GM19467 (cell line): ENCODE results near the gene CCDC92B.

ENCODE experiments used
- ATAC-seq: cut with Tn5 transposase; IDR thresholded peaks from one replicate; pipeline ENCODE4 v1.9.1; 2021; ENCODE audit warnings: mild to moderate bottlenecking, moderate library complexity; ENCODE audit not compliant: unreplicated experiment

Gene CCDC92B

DNA sequence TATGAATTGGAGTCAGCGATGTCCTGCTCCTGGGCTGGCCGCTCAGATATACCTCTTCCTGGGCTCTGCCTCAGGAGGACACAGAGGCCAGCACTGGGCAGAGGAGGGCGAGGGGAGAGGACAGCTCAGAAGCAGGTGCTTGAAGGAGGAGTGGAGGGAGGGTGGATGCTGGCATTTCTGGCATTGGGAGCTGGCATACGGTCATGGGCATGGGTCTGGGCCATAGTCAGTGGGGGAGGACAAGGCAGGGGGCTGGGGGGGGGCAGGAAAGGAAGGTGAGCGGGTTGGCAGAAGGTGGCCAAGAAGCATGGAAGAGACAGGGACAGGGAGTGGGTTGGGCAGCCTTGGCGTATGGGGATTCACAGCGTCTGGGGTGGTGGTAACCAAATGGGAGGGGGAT is 30.1 kb upstream of the CCDC92B start:
- no peak for ATAC-seq

DNA sequence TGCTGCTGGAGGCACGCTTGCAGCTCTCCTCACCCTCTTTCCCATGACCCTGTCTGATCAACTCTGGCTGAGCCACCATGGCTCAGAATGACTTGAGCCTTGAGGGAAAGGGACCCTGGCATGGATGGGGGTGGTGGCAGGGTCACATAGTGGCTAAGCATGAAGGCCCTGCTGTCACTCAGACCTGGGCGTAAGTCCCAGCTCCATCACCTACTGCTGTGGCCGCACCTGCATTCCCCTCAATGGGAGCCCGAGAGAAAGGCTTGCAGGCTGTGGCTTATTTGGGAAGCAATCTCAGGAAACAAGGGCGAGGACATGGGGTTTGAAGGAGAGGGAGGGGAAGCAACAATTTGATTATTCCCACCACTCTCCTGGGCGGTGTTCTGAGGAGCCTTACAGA is 29.0 kb upstream of the CCDC92B start:
- ATAC-seq, result no peak

DNA sequence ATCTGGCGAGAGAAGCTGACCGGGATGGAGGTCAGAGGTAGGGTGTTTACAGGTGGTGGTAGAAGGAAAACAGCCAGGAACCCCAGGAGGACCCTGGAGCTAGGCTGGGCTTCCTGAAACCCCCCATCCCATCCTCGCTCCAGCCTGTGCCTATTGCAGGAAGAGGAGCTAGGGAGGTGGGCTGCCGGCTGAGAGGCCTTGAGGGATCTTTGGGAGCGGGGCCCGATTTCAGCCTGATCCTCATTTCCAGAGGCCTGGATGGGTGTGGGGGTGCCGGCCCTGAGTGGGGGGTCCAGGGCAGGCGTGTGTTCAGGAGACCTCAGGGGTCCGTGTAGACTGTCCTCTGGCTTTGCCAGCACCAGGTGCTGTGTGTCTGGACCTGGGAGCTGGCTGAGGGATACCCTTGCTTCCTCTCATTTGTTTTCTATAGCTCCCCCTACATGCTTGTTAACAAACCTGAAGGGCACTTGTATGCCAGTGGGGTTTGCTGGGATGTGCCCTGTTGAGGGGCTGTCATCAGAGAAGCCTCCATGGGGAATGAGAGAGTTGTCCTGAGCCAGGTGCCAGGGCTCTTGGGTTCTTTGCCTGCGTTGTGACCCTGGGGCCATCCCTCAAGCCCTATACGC is 27.9 kb upstream of the CCDC92B start:
- ATAC-seq, result no peak

DNA sequence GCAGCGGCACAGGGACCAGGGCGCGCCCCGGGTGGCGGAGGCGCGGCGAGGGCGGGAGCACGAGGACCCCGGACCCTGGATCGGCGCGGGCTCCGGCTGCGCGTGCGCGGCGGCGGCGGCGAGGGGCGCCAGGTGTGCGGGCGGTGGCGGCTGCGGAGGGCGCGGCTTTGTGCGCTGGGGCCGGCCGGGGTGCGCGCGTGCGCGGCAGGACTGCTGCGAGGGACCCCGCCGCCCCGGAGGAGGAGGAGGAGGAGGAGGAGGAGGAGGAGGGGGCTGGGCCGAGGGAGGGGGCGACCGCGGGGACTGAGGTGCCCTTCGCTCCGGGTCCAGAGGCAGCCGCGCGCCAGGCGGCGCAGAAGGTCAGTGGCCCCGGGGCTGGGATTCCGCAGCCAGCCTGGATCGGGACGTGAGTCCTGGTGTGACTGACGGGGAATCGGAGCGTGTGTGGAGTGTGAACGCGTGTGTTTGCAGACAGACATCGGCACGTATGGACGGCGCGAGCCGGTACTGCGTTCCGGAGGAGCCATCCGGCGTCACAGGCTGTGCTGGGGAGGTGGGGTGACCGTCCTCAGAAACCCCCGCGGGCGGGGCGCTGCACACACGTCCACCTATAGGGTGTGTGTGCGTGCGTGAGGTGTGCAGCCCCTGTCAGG is 27.3 kb upstream of the CCDC92B start:
- no peak for ATAC-seq

DNA sequence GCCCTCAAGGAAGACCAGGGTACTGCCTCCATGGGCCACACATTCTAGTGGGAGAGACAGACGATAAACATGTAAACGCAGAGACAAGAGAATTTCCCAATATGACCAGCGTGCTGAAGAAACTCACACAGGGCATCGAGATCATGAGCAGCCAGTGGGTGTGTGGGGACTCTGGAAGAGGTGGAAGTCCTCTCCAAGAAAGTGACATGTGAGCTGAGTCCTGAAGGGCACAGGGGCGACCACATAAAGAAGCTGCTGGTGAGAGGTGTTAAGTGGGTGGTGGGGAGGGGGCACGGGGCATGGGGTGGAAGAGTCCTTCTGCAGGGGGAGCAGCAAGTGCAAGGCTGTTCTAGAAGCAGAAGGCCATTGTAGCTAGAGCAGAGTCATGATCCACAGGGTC is 25.8 kb upstream of the CCDC92B start:
- no peak for ATAC-seq

DNA sequence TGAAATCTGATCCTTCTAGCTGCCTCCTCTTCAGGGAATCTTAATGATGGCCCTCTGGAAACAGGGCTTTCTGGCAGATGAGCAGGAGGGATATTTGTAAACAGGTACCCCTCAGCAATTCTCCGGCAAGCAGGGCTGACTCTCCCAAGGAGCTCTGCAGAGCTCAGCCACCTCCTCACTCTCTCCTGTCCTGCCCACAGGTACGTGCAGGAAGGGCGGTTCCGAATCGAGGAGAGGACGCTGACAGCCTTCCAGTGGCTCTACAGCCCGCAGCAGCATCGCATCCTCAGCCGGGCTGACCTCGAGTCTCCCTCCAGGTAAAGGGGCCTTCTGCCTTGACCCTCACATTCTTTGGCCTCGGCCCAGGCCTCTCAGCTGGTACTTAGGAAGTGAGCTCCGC is 20.7 kb upstream of the CCDC92B start:
- ATAC-seq, result no peak

DNA sequence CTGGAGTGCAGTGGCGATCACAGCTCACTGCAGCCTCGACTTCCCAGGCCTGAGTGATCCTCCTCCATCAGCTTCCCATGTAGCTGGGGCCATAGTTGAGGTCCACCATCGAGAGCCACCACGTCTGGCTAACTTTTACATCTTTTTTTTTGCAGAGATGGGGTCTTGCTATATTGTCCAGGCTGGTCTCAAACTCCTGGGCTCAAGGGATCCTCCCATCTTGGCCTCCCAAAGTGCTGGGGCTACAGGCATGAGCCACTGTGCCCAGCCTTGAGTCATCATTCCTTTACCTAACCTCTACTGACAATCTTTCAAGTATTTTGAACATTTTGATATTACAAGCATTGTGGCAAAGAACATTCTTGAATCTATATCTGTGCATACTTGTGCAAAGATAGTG is 9.4 kb upstream of the CCDC92B start:
- no peak for ATAC-seq

DNA sequence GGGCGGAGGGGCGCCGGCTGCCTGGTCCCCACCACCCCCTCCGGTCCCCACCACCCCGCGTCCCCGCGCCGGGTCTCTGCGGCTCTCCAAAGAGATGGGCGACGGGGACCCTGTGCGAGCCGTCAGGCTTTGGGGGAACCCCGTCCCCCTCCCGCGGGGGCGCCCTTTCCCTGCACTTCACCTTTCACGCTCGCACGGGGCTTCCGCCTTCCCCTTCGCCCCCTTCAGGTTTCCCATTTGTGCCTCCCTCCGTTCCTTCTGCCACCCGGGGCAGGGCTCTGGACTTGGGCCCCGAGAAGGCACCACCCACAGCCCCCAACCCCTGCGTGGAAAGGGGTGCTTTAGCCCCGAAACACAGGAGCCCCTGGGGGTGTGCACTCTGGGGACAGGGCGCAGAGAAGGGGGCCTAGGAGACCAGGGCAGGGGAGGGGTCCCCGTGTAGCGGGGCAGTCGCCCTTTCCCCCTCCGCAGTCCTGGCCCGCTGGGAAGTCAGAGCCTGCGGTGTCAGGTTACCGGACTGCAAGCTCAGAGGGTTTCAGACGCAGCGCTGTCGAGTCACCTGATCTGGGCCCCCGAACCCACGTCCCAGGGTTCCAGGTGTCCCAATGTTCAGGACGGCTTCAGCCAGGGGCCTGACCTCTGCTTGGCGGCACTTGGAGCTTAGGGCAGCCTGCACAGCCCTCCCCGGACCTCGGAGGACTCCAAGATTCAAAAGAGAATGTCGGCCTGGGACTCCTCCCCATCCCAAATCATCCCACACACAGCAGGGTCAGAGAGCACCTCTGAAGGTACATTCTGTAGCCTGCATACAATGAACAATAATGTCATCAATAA is 6.7 kb upstream of the CCDC92B start:
- no peak for ATAC-seq

DNA sequence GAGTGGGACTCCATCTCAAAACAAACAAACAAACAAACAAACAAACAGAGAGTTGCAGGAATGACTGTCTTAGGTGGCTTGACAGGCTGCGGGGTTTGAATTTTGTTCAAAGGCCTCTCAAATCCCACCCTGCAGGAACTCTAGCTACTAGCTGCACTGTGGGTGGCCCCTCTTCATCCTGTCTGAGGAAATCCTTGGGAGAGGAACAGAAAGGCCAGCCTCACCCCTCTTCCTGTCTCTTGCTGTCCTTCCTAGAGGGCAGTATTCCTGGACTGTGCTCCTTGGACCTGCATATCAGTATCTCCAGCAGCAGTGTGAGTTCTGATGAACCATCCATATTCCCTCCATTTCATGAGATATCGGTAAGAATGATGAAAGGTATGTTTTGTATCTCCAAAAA is 2.0 kb upstream of the CCDC92B start:
- ATAC-seq, result no peak

DNA sequence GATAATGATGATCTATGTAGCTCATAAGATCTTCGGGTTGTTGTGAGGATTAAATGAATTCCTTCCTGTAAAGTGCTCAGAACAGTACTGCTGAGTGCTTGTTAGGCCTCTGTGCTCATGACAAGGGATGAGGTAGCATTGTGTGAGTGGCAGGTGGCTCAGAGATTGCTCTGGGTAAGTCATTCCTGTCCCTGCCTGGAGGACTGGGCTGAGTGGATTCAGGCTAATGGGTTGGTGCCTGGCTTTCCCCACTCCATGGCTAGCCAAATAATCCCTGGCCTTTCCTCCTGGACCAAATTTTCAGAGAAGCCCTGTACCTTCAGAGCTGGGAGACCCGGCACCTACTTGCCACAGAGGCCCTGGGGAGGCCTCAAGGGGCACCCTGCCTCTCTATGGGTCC is 1.3 kb upstream of the CCDC92B start:
- no peak for ATAC-seq

DNA sequence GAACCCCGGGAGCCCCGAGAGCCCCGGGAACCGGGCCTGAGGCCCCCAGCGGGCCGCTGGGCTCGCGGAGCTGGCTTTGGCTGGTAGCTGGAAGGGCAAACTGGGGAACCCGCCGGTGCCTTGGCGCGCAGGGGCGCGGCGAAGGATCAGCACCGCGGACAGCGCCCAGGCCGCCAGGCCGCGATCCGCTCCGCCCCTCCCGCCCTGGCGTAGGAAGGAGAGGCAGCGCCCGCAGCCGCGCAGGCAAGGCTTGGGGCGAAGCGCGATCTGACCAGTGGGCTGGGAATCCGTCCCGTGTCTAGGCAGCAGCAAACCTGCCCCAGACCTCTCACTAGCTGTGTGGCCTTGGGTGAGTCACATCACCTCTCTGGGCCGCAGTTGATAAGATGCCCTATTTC is 331 bp upstream of the CCDC92B start:
- no peak for ATAC-seq

DNA sequence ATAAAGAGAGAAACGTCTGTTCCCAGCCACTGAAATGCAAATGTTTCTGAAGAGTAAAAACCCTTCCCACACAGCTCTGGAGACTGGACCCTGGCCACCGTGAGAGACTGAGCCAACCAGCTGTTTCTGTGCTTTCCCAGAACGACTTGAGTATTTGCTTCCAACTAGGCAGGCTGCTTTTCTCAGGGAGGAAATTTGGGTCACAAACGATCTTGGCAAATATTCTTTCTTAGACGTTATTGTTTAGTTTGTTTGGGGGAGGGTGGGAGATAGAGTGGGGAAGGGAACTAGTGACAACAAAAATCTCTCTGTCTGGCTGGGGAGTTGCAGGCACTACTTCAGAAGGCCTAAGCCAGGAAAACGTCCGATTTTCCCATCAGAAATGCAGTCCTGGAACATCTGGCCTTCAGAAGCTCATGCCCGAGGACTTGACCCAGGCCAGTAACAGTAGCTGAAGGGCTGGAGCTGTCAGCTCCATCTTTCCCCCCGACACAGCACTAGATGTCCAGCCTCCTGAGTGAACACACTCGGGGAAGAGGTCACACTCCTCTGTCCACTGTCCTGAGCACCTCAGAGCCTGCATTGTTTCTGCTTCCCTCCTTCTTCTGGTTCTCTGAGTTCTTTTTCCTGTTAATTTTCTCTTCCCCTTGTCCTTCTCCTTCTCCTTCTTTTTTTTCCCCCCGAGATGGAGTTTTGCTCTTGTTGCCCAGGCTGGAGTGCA is 4.0 kb downstream of the CCDC92B start:
- ATAC-seq, result no peak

DNA sequence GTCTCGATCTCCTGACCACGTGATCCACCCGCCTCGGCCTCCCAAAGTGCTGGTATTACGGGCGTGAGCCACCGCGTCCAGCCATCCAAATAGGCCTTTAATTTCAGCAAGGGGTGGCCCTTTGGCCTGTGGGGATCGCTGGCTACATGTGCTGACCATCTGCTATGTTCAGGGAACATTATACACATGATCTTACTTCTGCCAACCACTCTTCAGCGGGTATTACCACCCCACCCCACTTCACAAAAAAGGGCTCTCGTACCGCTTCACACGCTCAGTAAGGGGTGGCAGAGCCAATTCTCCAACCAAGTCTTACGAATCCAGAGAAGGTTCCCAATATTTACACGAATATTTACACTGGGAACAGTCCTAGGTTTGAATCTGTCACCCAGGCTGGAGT is 11.8 kb downstream of the CCDC92B start:
- ATAC-seq, result no peak

DNA sequence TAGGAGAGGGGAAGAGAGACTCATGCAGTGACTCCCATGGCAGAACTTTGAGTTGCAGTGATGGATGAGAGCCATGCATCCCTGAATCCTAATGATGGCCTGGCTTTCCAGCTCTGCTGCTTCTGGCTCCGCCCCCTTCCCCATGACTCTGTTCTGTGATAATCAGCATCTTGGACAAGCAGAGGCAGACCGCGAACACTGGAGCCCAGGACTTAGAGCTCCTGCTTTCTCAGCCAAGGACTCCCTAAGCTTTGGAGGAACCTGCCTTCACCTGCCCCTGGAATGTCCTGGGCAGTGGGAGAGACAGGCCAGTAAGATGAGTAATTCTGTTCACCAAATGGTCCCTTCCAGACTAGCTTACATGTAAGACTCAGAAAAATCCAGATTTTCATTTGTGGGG is 12.5 kb downstream of the CCDC92B start:
- ATAC-seq, result no peak

DNA sequence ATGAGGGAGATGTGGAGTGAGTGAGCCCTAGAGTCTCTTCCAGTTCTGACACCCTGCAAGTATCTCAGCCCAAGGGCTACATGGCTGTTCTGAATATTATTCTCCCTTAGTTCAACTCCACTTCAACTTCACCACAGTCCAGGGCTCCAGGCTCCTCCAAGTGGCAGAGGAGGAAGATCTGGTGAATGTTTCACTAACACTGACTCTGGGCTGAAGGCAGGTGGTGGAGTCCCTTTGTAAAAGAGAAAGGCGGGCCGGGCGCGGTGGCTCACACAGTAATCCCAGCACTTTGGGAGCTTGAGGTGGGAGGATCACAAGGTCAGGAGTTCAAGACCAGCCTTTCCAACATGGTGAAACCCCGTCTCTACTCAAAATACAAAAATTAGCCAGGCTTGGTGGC is 13.6 kb downstream of the CCDC92B start:
- no peak for ATAC-seq

DNA sequence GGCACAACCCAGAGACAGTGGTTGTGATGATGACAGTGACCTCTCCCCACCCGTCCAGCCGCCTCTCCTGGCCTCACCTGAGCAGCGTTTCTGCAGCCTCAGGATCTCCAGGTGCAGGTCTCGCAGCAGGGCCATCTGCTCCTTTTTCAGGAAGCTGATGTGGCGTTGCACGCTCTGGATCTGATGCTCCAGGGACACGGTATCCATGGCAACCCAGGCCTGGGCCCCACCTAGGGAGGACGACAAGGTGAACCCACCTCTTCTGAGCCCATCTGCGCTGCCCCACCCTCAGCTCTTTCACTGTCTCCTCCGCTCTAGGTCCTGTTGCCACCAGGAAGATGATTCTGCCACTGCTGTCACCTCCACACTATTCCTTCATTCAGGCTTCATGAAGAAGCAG is 14.5 kb downstream of the CCDC92B start:
- ATAC-seq, result no peak

DNA sequence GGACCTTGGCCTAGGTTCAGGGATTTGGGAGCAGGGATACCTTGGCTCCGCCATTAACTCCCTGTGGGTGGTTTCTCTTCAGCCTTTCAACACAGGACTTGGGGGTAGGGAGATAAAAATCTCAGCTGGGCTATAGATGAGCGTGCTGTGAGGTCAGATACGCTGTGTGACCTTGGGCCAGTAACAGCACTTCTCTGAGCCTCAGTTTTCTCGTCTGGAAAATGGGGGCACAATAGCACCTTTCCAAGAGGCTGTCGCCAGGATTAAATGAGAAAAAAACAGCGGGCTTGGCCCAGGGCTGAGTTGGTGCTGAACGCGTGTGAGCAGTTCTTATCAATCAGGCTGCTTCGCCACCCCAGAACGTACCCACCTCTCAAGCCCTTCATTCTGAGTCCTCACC is 17.6 kb downstream of the CCDC92B start:
- ATAC-seq, result no peak

DNA sequence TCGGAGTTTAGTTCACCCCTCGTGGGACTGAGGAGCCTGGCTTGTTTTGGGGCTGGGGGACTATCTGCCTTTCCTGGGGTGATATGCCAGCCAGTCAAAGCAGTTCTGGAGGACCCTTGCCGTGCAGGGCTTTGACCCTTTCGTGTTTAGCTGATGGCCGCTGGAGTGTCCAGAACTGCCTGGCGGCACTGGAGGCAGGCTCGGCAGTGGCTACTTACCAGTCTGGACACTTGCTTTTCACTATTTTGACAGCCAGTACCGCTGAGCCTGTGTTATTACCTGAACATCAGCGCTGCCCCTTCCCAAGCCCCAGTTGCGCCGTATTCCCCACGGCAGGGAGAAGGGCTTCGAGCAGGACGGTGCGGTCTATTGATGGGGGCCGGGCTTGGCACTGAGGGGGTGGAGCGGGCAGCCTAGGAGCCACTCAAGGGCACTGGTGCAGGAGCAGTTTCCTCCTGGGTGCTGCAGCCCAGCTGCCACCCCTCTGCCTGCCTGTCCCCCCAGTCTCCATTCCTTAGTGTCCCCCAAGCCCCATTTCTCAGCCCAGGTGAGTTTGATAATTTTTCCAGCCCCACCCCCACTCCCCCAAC is 18.6 kb downstream of the CCDC92B start:
- ATAC-seq, result no peak

DNA sequence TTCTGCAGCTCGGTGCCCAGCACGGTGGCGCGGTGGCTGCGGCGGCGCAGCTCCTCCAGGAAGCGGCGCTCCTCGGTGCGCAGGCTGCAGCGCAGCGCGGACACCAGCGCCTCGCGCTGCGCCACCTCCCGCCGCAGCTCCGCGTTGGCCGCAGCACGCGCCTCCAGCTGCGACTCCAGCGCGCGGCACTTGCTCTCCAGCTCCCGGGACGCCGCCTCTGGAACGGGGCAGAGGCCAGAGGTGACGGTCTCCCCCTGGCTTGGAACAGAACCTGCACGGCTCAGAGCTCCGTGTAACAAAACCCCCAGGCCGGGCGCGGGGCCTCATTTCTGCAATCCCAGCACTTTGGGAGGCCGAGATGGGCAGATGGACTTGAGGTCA is 24.7 kb downstream of the CCDC92B start:
- ATAC-seq, result no peak

DNA sequence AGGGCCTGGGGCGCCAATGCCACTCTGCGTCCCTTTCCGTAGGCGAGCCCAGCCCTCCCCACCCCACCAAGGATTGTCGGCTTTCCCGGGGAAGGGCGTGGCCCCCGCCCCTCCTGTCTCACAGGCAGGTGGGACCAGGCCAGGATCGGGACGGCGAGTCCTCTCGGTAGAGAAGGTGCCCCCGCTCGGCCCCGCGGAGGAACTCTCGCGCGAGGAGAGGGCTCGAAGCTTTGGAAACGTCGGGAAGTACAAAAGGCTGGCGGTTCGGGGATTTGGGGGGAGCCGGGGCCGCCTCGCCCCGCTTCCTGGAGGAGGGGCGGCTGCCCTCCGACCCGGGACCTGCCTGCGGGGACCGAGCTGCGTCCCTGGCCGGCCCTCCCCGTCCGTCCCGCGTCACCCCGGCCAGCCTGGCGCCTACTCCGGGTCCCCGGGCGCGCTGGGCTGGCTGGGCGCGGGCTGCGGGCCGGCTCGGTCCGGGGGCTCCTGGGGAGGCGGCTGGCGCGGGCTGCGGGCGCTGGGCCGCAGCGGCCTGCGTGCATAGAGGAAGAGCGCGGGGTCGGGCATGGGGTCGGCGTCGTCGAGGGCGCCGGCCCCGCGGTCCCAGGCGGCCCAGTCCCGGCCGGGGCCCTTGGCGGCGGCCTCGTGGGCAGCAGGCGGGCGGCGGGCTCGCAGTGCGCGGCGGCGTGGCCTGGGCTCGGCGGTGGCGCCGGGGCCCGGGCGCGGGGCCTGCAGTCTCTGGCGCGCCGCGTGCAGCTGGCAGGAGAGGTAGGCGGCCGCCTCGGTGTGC is 25.3 kb downstream of the CCDC92B start:
- no peak for ATAC-seq
